H1 (cell line): Measurements from ENCODE around the gene MRPL20. TPM values are rescaled to one million over a fixed set of nuclear protein-coding genes. Genes with fewer than 3 reads are reported as not detected.
"Not testable (repeated sequence)": the region's sequence is repeated elsewhere in the genome, so short reads cannot be mapped to it uniquely, and the experiment has no call there.

Experiments used
- CTCF ChIA-PET: fragments of 300-600 bp; sonication (Branson Sonifier 250); formaldehyde crosslinking; loops from one replicate; lab custom pipeline; 2021; ENCODE audit not compliant: partially characterized antibody; lab: Charles Lee
- POLR2A ChIA-PET: fragments of 300-600 bp; sonication (Branson Sonifier 250); formaldehyde crosslinking; loops from one replicate; lab custom pipeline; 2021; ENCODE audit warnings: inconsistent platforms; ENCODE audit not compliant: partially characterized antibody; lab: Charles Lee
- DNase-seq, 2 experiments: peaks; one replicate each; pipeline versions ENCODE4 v3.0.0 to v3.0.0-alpha.2; 2010 to 2022; ENCODE audit warnings: low spot score in 2 of 2, low read depth in 1 of 2, mixed read lengths in 1 of 2
- FAIRE-seq: peaks from 2 replicates; lab custom pipeline; 2011; peaks lifted over from hg19 to GRCh38; lab: Jason Lieb, UNC
- H2AFZ ChIP-seq: 2 replicates; pipeline ENCODE4 v1.8.1; 2012; ENCODE audit warnings: low read length, inconsistent platforms
- H2AK5ac ChIP-seq: 2 replicates; pipeline ENCODE4 v1.6.1; 2013; ENCODE audit warnings: low read depth, low read length
- H2BK120ac ChIP-seq: replicated peaks from 2 replicates; pipeline ENCODE3; 2013; ENCODE audit warnings: low read depth, low read length, inconsistent platforms
- H2BK12ac ChIP-seq: 2 replicates; pipeline ENCODE4 v1.6.1; 2013; ENCODE audit warnings: low read depth, low read length
- H2BK15ac ChIP-seq: 2 replicates; pipeline ENCODE4 v1.6.1; 2013; ENCODE audit warnings: low read length
- H2BK20ac ChIP-seq: 2 replicates; pipeline ENCODE4 v1.6.1; 2013; ENCODE audit warnings: low read length
- H2BK5ac ChIP-seq: 2 replicates; pipeline ENCODE4 v1.6.1; 2013; ENCODE audit warnings: low read depth, low read length
- H3K14ac ChIP-seq: 2 replicates; pipeline ENCODE4 v1.6.1; 2013; ENCODE audit warnings: inconsistent platforms; ENCODE audit not compliant: insufficient read length
- H3K18ac ChIP-seq: 2 replicates; pipeline ENCODE4 v1.6.1; 2013; ENCODE audit warnings: low read length; ENCODE audit errors: extremely low read depth
- H3K23ac ChIP-seq: 2 replicates; pipeline ENCODE4 v1.6.1; 2013; ENCODE audit warnings: inconsistent platforms; ENCODE audit not compliant: insufficient read length
- H3K23me2 ChIP-seq: 2 replicates; pipeline ENCODE4 v1.6.1; 2013; ENCODE audit warnings: low read depth, low read length
- H3K27ac ChIP-seq: 2 replicates; pipeline ENCODE4 v1.6.1; 2011; ENCODE audit warnings: low read depth, low read length, inconsistent platforms
- H3K27me3 ChIP-seq, 4 experiments: replicated peaks in 1 of 4; 1 replicate in 1 of 4; 2 replicates in 3 of 4; pipeline versions ENCODE4 v1.6.1 to v1.8.1; 2011 to 2013; ENCODE audit warnings: low read length in 3 of 4, mild to moderate bottlenecking in 3 of 4, inconsistent platforms in 2 of 4, mixed read lengths in 2 of 4, moderate library complexity in 1 of 4; ENCODE audit not compliant: control insufficient read depth in 3 of 4, insufficient read depth in 3 of 4; ENCODE audit errors: extremely low read depth in 1 of 4
- H3K36me3 ChIP-seq, 4 experiments: 2 replicates each; pipeline versions ENCODE4 v1.6.1 to v1.8.1; 2011 to 2013; ENCODE audit warnings: mild to moderate bottlenecking in 4 of 4, low read length in 3 of 4, moderate library complexity in 2 of 4, control low read depth in 1 of 4, inconsistent platforms in 1 of 4; ENCODE audit not compliant: insufficient read depth in 4 of 4, control insufficient read depth in 2 of 4
- H3K4ac ChIP-seq: replicated peaks from 2 replicates; pipeline ENCODE3; 2013; ENCODE audit warnings: low read length, low read depth, mixed read lengths, inconsistent platforms; ENCODE audit not compliant: insufficient read length
- H3K4me1 ChIP-seq, 4 experiments: replicated peaks in 1 of 4; 1 replicate in 1 of 4; 2 replicates in 3 of 4; pipeline versions ENCODE4 v1.6.1 to v1.8.1; 2011 to 2013; ENCODE audit warnings: low read length in 3 of 4, inconsistent platforms in 2 of 4, mixed read lengths in 1 of 4; ENCODE audit not compliant: insufficient read depth in 4 of 4, control insufficient read depth in 3 of 4
- H3K4me2 ChIP-seq, 2 experiments: 2 replicates each; pipeline versions ENCODE4 v1.6.1 to v1.8.1; 2011 to 2013; ENCODE audit warnings: low read depth in 2 of 2, low read length in 2 of 2, control low read depth in 1 of 2, inconsistent platforms in 1 of 2, mild to moderate bottlenecking in 1 of 2; ENCODE audit not compliant: insufficient read depth in 1 of 2
- H3K4me3 ChIP-seq, 4 experiments: fragments of 200-600, 300-600 bp in 1 of 4; sonication (generic), shearing (Covaris generic), sonication (Bioruptor Twin) in 1 of 4; 2 replicates each; pipeline versions ENCODE4 v1.5.1 to v1.8.1; 2011 to 2016; ENCODE audit warnings: low read length in 4 of 4, low read depth in 3 of 4, control low read depth in 2 of 4, inconsistent platforms in 2 of 4, mild to moderate bottlenecking in 2 of 4, mixed read lengths in 1 of 4, moderate library complexity in 1 of 4; ENCODE audit not compliant: insufficient read depth in 2 of 4; ENCODE audit errors: extremely low read depth in 1 of 4
- H3K56ac ChIP-seq: replicated peaks from 2 replicates; pipeline ENCODE3; 2013; ENCODE audit warnings: low read depth, mild to moderate bottlenecking, mixed read lengths, low read length, inconsistent platforms; ENCODE audit not compliant: insufficient read length
- H3K79me1 ChIP-seq: 2 replicates; pipeline ENCODE4 v1.6.1; 2013; ENCODE audit warnings: low read depth, low read length, control low read depth
- H3K79me2 ChIP-seq, 2 experiments: 2 replicates each; pipeline versions ENCODE4 v1.6.1 to v1.8.1; 2012 to 2013; ENCODE audit warnings: low read length in 2 of 2, mild to moderate bottlenecking in 2 of 2, inconsistent platforms in 1 of 2; ENCODE audit not compliant: insufficient read depth in 2 of 2, control insufficient read depth in 1 of 2
- H3K9ac ChIP-seq, 4 experiments: replicated peaks in 1 of 4; 1 replicate in 1 of 4; 2 replicates in 3 of 4; pipeline versions ENCODE4 v1.6.1 to v1.8.1; 2011 to 2013; ENCODE audit warnings: low read depth in 3 of 4, low read length in 3 of 4, control low read depth in 2 of 4, mild to moderate bottlenecking in 2 of 4, moderate library complexity in 2 of 4, inconsistent platforms in 1 of 4; ENCODE audit errors: extremely low read depth in 1 of 4
- H3K9me3 ChIP-seq, 2 experiments: 2 replicates each; pipeline versions ENCODE4 v1.6.1 to v1.8.1; 2012 to 2013; ENCODE audit warnings: mild to moderate bottlenecking in 2 of 2, moderate library complexity in 2 of 2, control low read depth in 1 of 2, inconsistent platforms in 1 of 2, low read depth in 1 of 2, low read length in 1 of 2, mixed read lengths in 1 of 2; ENCODE audit not compliant: insufficient read depth in 2 of 2
- H4K20me1 ChIP-seq, 2 experiments: replicated peaks in 1 of 2; 2 replicates each; pipeline versions ENCODE3 to v1.8.1; 2011 to 2013; ENCODE audit warnings: inconsistent platforms in 2 of 2, low read length in 2 of 2, mild to moderate bottlenecking in 1 of 2; ENCODE audit not compliant: insufficient read depth in 2 of 2, control insufficient read depth in 1 of 2
- H4K5ac ChIP-seq: 2 replicates; pipeline ENCODE4 v1.6.1; 2013; ENCODE audit warnings: low read length, low read depth, mixed read lengths, inconsistent platforms; ENCODE audit not compliant: insufficient read length
- H4K8ac ChIP-seq: 2 replicates; pipeline ENCODE4 v1.8.0; 2013; ENCODE audit warnings: mild to moderate bottlenecking, moderate library complexity, low read length, inconsistent platforms; ENCODE audit not compliant: insufficient read depth; ENCODE audit errors: extremely low read depth
- H4K91ac ChIP-seq: replicated peaks from 2 replicates; pipeline ENCODE3; 2013; ENCODE audit warnings: low read length, mixed read lengths, inconsistent platforms; ENCODE audit not compliant: insufficient read length
- WGBS, 2 experiments: shearing (Covaris generic) in 1 of 2; methylation state at CpG; one replicate each; pipeline versions ENCODE4 v1.1.6 to v1.1.7; 2013 to 2015; ENCODE audit warnings: low lambda C conversion rate in 2 of 2, mixed read lengths in 2 of 2, inconsistent platforms in 1 of 2, low coverage in 1 of 2, missing lambda C conversion rate in 1 of 2; ENCODE audit not compliant: insufficient replicate concordance in 2 of 2, insufficient coverage in 1 of 2, insufficient read length in 1 of 2; ENCODE audit errors: extremely low coverage in 1 of 2, missing lambda C conversion rate in 1 of 2; 5-methylcytosine and 5-hydroxymethylcytosine counted together
- polyA plus RNA-seq, 7 experiments: library from polyadenylated mRNA; depleted of rRNA in 3 of 7; stranded (reverse) in 5 of 7; unstranded in 2 of 7; fragments of >200 nt in 5 of 7; fragments of 200-250 nt in 2 of 7; gene quantifications; 1 replicate in 5 of 7; 2 replicates in 1 of 7; 4 replicates in 1 of 7; pipeline versions ENCODE4 v1.2.1 to v1.2.3, GENCODE V29; 2011 to 2013; ENCODE audit warnings: missing spikeins in 2 of 7, mixed read lengths in 2 of 7
- total RNA-seq: library from RNA; stranded (reverse); fragmentation: NEBNext Ultra II Directional; extraction: Animal tissue kit (Norgen Biotek cat#: 25700); gene quantifications from 2 replicates; pipeline ENCODE4 v1.2.1, GENCODE V29; 2021

Gene MRPL20
- total and polyA plus RNA-seq, 2 of the 8 experiments (the other 6 are each of a cell fraction or from before 2014, with no cell fraction given): 126 to 151 TPM

DNA sequence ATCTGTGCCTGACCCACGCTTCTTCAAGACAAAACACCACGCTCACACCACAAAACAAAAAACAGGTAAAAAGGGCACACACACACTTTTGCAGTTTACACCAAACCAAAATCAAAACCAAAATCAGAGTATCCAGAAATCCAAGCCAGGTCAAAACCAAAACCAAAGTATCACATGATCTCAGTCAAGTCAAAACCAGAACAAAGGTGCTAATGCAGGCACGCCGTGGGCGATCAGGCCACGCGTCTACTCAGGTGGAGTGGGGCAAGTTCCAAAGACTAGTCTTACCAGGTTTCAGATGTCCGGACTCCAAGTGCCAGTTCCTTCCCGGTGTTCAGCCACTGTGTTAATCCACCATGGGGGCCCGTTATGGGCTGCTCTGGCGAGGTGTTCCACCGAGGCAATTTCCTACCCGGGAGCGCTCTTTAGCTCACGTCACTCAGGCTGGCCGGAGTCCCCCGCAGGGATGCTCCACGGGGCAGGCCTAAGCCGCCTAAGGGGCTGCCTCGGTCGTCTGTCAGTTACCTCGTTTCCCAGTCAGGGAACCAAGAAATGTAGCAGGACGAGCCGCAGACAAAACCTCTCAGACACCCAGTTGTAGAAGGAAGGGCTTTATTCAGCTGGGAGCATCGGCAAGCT, 10.9 kb upstream of the MRPL20 start:
- H4K5ac ChIP-seq, H2AFZ ChIP-seq, H3K27ac ChIP-seq, H3K18ac ChIP-seq, H3K14ac ChIP-seq, H2BK120ac ChIP-seq, H3K9me3 ChIP-seq, H3K79me1 ChIP-seq, H3K56ac ChIP-seq, H3K9ac ChIP-seq, H3K4ac ChIP-seq, H3K23ac ChIP-seq, FAIRE-seq, H3K36me3 ChIP-seq, H2BK20ac ChIP-seq, H3K79me2 ChIP-seq, H2BK12ac ChIP-seq, H3K4me2 ChIP-seq, H3K23me2 ChIP-seq, H3K4me3 ChIP-seq, H3K27me3 ChIP-seq, H4K20me1 ChIP-seq, H4K91ac ChIP-seq, H2BK5ac ChIP-seq: not testable (repeated sequence)
- 0 out of 2 replicates have a peak overlapping the region, but pooled peaks have one; percentile 35 for H4K8ac ChIP-seq
- 93% methylated on average over 25 of the region's 25 CpGs; no CpG with 5 or more reads in 1 of the 2 experiments for WGBS, 2 experiments
- 0 out of 2 replicates have a peak overlapping the region, but pooled peaks have one; percentile 90 for H2AK5ac ChIP-seq
- ChIA-PET CTCF (interaction anchor here (1.1 to 1.6 kb wide), 4 partner anchors 9 to 21 kb away, joined by 3 to 5 read pairs (median 4); no protein-coding TSS in a partner anchor), POLR2A (interaction anchor here (0.8 to 1.7 kb wide), 8 partner anchors 9 to 83 kb away, joined by 3 to 6 read pairs (median 3); partner anchors contain the start of gene VWA1)
- H3K4me1 ChIP-seq: peaks cover 0 to 29% (median 23%) of the 10 kb centered on the region in 4 experiments; a peak in 6 of 7 replicates
- DNase-seq: peak in 1 of 2 experiments; percentile 44
- 0 out of 2 replicates have a peak overlapping the region, but pooled peaks have one; percentile 88 for H2BK15ac ChIP-seq
